ENCODE results near the gene STAU1.
"Not testable (repeated sequence)": the region's sequence is repeated elsewhere in the genome, so short reads cannot be mapped to it uniquely, and the experiment has no call there.

GRCh38 chr20:49218739-49219090 is 30.6 kb upstream of the STAU1 start:
- TF ChIP-seq FOS (IDR thresholded peaks at IDR 0.05; ENCODE audit: borderline replicate concordance, extremely low read depth, insufficient read length); EZH2 (IDR thresholded peaks at IDR 0.05; ENCODE audit: borderline replicate concordance, control insufficient read depth, low read depth, low read length); NR2C2 (IDR thresholded peaks at IDR 0.05; ENCODE audit: borderline replicate concordance, control insufficient read depth, insufficient read length, low read depth); KDM1A (IDR thresholded peaks at IDR 0.05; ENCODE audit: borderline replicate concordance); RFX5 (IDR thresholded peaks at IDR 0.05; ENCODE audit: low read depth, low read length); HDAC2 (IDR thresholded peaks at IDR 0.05); CTCF (IDR thresholded peaks at IDR 0.05 in 2 of 3, conservative IDR thresholded peaks at IDR 0.05 in 1 of 3; ENCODE audit: control insufficient read depth in 2 of 3, extremely low read depth in 1 of 3, insufficient read depth in 1 of 3, low read depth in 3 of 3, low read length in 3 of 3); MYC (IDR thresholded peaks at IDR 0.05; ENCODE audit: insufficient read depth, insufficient read length, insufficient replicate concordance, low read length, severe bottlenecking); CBX3 (IDR thresholded peaks at IDR 0.05; ENCODE audit: borderline replicate concordance, low read depth); E2F4 (IDR thresholded peaks at IDR 0.05; ENCODE audit: low read depth, low read length): not testable (repeated sequence)
